ENCODE results near the gene PPP1R12B. TPM values are rescaled to one million over a fixed set of nuclear protein-coding genes. Genes with fewer than 3 reads are reported as not detected.
A peak's percentile ranks its signal among the peaks of the same experiment; 100 is the strongest.
"Not testable (repeated sequence)": the region's sequence is repeated elsewhere in the genome, so short reads cannot be mapped to it uniquely, and the experiment has no call there.

Gene PPP1R12B
- total RNA-seq, 1 donor from 2014 or later: 7.2 TPM

GRCh38 chr1:202464153-202464742 lies 115.7 kb downstream of the PPP1R12B start:
- not testable (repeated sequence) for H3K36me3 Mint-ChIP-seq (ENCODE audit: low read depth, unreplicated experiment); H3K27me3 Mint-ChIP-seq (ENCODE audit: unreplicated experiment)

GRCh38 chr1:202465644-202466270 lies 117.3 kb downstream of the PPP1R12B start:
- not testable (repeated sequence) for H3K4me3 Mint-ChIP-seq (ENCODE audit: unreplicated experiment); DNase-seq (ENCODE audit: low spot score); H3K27me3 Mint-ChIP-seq (ENCODE audit: unreplicated experiment); H3K9me3 Mint-ChIP-seq (ENCODE audit: unreplicated experiment); H3K36me3 Mint-ChIP-seq (ENCODE audit: low read depth, unreplicated experiment)
- H3K27ac Mint-ChIP-seq (ENCODE audit: unreplicated experiment): peak overlapping the region; percentile 68
- peaks cover 22% of the 10 kb centered on the region for H3K4me1 Mint-ChIP-seq (ENCODE audit: unreplicated experiment)

More at GRCh38 chr1:202464153-202464742, 115.7 kb downstream of the PPP1R12B start:
- not testable (repeated sequence) for DNase-seq (ENCODE audit: low spot score); H3K27ac Mint-ChIP-seq (ENCODE audit: unreplicated experiment); H3K9me3 Mint-ChIP-seq (ENCODE audit: unreplicated experiment); H3K4me3 Mint-ChIP-seq (ENCODE audit: unreplicated experiment)
- peak; percentile 36 for TF ChIP-seq CTCF (IDR thresholded peaks at IDR 0.05; ENCODE audit: unreplicated experiment)
- H3K4me1 Mint-ChIP-seq (ENCODE audit: unreplicated experiment): peaks cover 22% of the 10 kb centered on the region

GRCh38 chr1:202466339-202466738 lies 117.8 kb downstream of the PPP1R12B start:
- Mint-ChIP-seq H3K4me1 (ENCODE audit: unreplicated experiment) (peaks cover 22% of the 10 kb centered on the region), H3K27ac (ENCODE audit: unreplicated experiment) (peak overlapping the region; percentile 68)
- H3K27me3 Mint-ChIP-seq (ENCODE audit: unreplicated experiment); H3K36me3 Mint-ChIP-seq (ENCODE audit: low read depth, unreplicated experiment); DNase-seq (ENCODE audit: low spot score); H3K4me3 Mint-ChIP-seq (ENCODE audit: unreplicated experiment); H3K9me3 Mint-ChIP-seq (ENCODE audit: unreplicated experiment): not testable (repeated sequence)

GRCh38 chr1:202467381-202467780 lies 118.9 kb downstream of the PPP1R12B start:
- DNase-seq (ENCODE audit: low spot score); H3K36me3 Mint-ChIP-seq (ENCODE audit: low read depth, unreplicated experiment); H3K4me3 Mint-ChIP-seq (ENCODE audit: unreplicated experiment); H3K9me3 Mint-ChIP-seq (ENCODE audit: unreplicated experiment); H3K27me3 Mint-ChIP-seq (ENCODE audit: unreplicated experiment); H3K27ac Mint-ChIP-seq (ENCODE audit: unreplicated experiment): not testable (repeated sequence)
- H3K4me1 Mint-ChIP-seq (ENCODE audit: unreplicated experiment): peaks cover 18% of the 10 kb centered on the region

GRCh38 chr1:202468695-202469094 lies 120.2 kb downstream of the PPP1R12B start:
- peaks cover 12% of the 10 kb centered on the region for H3K4me1 Mint-ChIP-seq (ENCODE audit: unreplicated experiment)
- H3K4me3 Mint-ChIP-seq (ENCODE audit: unreplicated experiment): not testable (repeated sequence)

GRCh38 chr1:202469123-202469522 lies 120.6 kb downstream of the PPP1R12B start:
- H3K4me3 Mint-ChIP-seq (ENCODE audit: unreplicated experiment); H3K9me3 Mint-ChIP-seq (ENCODE audit: unreplicated experiment); H3K27ac Mint-ChIP-seq (ENCODE audit: unreplicated experiment); DNase-seq (ENCODE audit: low spot score); H3K27me3 Mint-ChIP-seq (ENCODE audit: unreplicated experiment); H3K36me3 Mint-ChIP-seq (ENCODE audit: low read depth, unreplicated experiment); H3K4me1 Mint-ChIP-seq (ENCODE audit: unreplicated experiment): not testable (repeated sequence)

More at GRCh38 chr1:202468695-202469094, 120.2 kb downstream of the PPP1R12B start:
- H3K27me3 Mint-ChIP-seq (ENCODE audit: unreplicated experiment); H3K27ac Mint-ChIP-seq (ENCODE audit: unreplicated experiment); DNase-seq (ENCODE audit: low spot score); H3K36me3 Mint-ChIP-seq (ENCODE audit: low read depth, unreplicated experiment); H3K9me3 Mint-ChIP-seq (ENCODE audit: unreplicated experiment): not testable (repeated sequence)

GRCh38 chr1:202471246-202471645 lies 122.7 kb downstream of the PPP1R12B start:
- peaks cover 1% of the 10 kb centered on the region for H3K27me3 Mint-ChIP-seq (ENCODE audit: unreplicated experiment)
- no peaks in the 10 kb centered on the region for H3K9me3 Mint-ChIP-seq (ENCODE audit: unreplicated experiment)
- TF ChIP-seq CTCF (IDR thresholded peaks at IDR 0.05; ENCODE audit: unreplicated experiment): no peak
- DNase-seq (ENCODE audit: low spot score): no peak
- H3K4me3 Mint-ChIP-seq (ENCODE audit: unreplicated experiment): no peak overlapping the region
- peaks cover 5% of the 10 kb centered on the region for H3K4me1 Mint-ChIP-seq (ENCODE audit: unreplicated experiment)
- H3K36me3 Mint-ChIP-seq (ENCODE audit: low read depth, unreplicated experiment): no peaks in the 10 kb centered on the region
- H3K27ac Mint-ChIP-seq (ENCODE audit: unreplicated experiment): no peak overlapping the region

GRCh38 chr1:202472347-202473124 lies 124.0 kb downstream of the PPP1R12B start:
- H3K36me3 Mint-ChIP-seq (ENCODE audit: low read depth, unreplicated experiment); H3K27me3 Mint-ChIP-seq (ENCODE audit: unreplicated experiment); DNase-seq (ENCODE audit: low spot score); H3K4me1 Mint-ChIP-seq (ENCODE audit: unreplicated experiment); H3K4me3 Mint-ChIP-seq (ENCODE audit: unreplicated experiment); H3K9me3 Mint-ChIP-seq (ENCODE audit: unreplicated experiment); H3K27ac Mint-ChIP-seq (ENCODE audit: unreplicated experiment): not testable (repeated sequence)

- not testable (repeated sequence) for DNase-seq (ENCODE audit: low spot score); H3K27me3 Mint-ChIP-seq (ENCODE audit: unreplicated experiment); H3K4me1 Mint-ChIP-seq (ENCODE audit: unreplicated experiment); H3K9me3 Mint-ChIP-seq (ENCODE audit: unreplicated experiment); H3K27ac Mint-ChIP-seq (ENCODE audit: unreplicated experiment); H3K36me3 Mint-ChIP-seq (ENCODE audit: low read depth, unreplicated experiment); H3K4me3 Mint-ChIP-seq (ENCODE audit: unreplicated experiment)
These were observed 125.0 kb downstream of the PPP1R12B start for GRCh38 chr1:202473266-202474045.
